ENCODE data around the gene MTERF1. TPM values are rescaled to one million over a fixed set of nuclear protein-coding genes. Genes with fewer than 3 reads are reported as not detected.
A peak's percentile ranks its signal among the peaks of the same experiment; 100 is the strongest.
"Not testable (repeated sequence)": the region's sequence is repeated elsewhere in the genome, so short reads cannot be mapped to it uniquely, and the experiment has no call there.

The MTERF1 gene
- polyA plus RNA-seq, 1 donor (not counting 4 experiments of a cell fraction or from before 2014, with no cell fraction given), result 18.9 TPM

DNA sequence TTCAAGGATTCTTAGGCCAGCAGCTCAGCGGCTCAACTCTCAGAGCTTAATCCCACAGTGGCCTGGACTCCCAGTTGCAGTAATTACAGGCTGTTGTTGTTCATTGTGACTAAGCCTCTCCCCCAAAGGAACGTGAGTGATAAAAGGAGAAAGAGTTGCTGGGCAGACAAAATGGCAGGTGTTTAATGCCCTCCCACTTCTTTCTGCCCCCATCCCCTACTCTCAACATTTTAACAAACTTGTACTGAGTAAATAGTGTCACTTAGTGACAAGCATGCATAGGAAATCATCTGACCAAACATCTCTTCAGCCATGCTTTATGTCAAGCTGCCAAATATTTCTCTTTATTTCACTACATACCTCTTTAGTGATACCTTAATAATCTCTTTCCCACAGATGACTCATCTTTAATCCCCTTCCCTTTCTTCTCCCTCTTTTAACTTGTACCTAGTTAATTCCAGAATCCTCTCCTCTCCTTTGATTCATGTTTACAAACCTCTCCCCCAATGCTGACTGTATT lies 12.4 kb upstream of the MTERF1 start:
- Histone ChIP-seq H2AFZ (ENCODE audit: control insufficient read depth, low read length) (peak overlapping the region; percentile 44), H3K27me3 (ENCODE audit: control insufficient read depth, extremely low read depth, insufficient read depth, low read length) (no peaks in the 10 kb centered on the region), H3K9me3 (ENCODE audit: control insufficient read depth, low read depth, low read length) (no peaks in the 10 kb centered on the region), H3K36me3 (ENCODE audit: control insufficient read depth in 2 of 2, extremely low read depth in 1 of 2, insufficient read depth in 2 of 2, low read length in 2 of 2) (no peaks in the 10 kb centered on the region), H3K4me1 (ENCODE audit: control insufficient read depth, extremely low read depth, insufficient read depth, low read length) (peaks cover 14% of the 10 kb centered on the region), H4K20me1 (ENCODE audit: control insufficient read depth, extremely low read depth, insufficient read depth, low read length) (no peaks in the 10 kb centered on the region), H3K27ac (ENCODE audit: control insufficient read depth, insufficient read depth, low read length) (peak overlapping the region; percentile 18), H3K9me1 (ENCODE audit: control insufficient read depth, extremely low read depth, insufficient read depth, low read length) (no peaks in the 10 kb centered on the region), H3K4me2 (ENCODE audit: control insufficient read depth, extremely low read depth, insufficient read depth, low read depth, low read length) (peak overlapping the region; percentile 8), H3K79me2 (ENCODE audit: control insufficient read depth, insufficient read depth, low read length) (no peaks in the 10 kb centered on the region), H3K4me3 (ENCODE audit: control insufficient read depth in 2 of 3, extremely low read depth in 1 of 3, insufficient read depth in 2 of 3, low read depth in 1 of 3, low read length in 3 of 3) (no peak overlapping the region), H3K9ac (ENCODE audit: control insufficient read depth, extremely low read depth, insufficient read depth, low read length) (no peak overlapping the region)
- FAIRE-seq (peak; percentile 72), DNase-seq (ENCODE audit: low read depth, low spot score) (no peak)
- TF ChIP-seq, protein P1, sequence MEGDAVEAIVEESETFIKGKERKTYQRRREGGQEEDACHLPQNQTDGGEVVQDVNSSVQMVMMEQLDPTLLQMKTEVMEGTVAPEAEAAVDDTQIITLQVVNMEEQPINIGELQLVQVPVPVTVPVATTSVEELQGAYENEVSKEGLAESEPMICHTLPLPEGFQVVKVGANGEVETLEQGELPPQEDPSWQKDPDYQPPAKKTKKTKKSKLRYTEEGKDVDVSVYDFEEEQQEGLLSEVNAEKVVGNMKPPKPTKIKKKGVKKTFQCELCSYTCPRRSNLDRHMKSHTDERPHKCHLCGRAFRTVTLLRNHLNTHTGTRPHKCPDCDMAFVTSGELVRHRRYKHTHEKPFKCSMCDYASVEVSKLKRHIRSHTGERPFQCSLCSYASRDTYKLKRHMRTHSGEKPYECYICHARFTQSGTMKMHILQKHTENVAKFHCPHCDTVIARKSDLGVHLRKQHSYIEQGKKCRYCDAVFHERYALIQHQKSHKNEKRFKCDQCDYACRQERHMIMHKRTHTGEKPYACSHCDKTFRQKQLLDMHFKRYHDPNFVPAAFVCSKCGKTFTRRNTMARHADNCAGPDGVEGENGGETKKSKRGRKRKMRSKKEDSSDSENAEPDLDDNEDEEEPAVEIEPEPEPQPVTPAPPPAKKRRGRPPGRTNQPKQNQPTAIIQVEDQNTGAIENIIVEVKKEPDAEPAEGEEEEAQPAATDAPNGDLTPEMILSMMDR (optimal IDR thresholded peaks at IDR 0.05 in 1 of 3, IDR thresholded peaks at IDR 0.05 in 1 of 3, conservative IDR thresholded peaks at IDR 0.05 in 1 of 3; ENCODE audit: extremely low read depth in 1 of 3, insufficient read depth in 2 of 3, low read length in 3 of 3), result no peak
- TF ChIP-seq EZH2 (IDR thresholded peaks at IDR 0.05; ENCODE audit: low read length), result no peak
- dilution Hi-C loops (cut with MboI; ENCODE audit: extremely low pct_ligation_motif_present, low sequenced_read_pairs), result no loop called here

DNA sequence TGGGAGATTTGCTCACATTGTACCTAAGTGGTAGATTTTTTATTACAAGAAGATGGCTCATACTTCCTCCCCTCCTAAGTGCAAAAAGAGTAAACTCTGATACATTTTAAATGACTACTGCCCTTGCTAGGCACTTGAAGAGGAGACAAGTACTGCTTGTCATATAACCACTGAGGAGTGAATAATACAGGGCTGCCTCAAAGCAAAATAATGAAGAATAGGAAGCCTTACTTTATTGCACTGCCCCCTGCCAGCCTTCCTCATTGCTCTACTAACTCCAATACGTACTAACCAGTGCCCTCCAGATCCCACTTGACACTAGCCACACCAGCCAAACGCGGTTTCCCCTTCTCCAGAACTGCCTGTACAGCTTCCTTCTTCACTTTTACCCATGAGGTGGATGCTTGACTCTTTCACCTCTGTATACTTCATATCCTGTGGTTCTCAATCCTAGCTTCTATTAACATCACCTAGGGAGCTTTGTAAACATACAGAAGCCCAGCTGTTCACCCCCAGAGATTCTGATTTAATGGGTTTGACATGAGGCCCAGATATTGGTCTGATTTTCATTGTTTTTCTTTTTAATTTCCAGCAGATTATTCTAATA lies 11.7 kb upstream of the MTERF1 start:
- Histone ChIP-seq H3K9me3 (ENCODE audit: control insufficient read depth, low read depth, low read length) (no peaks in the 10 kb centered on the region), H4K20me1 (ENCODE audit: control insufficient read depth, extremely low read depth, insufficient read depth, low read length) (no peaks in the 10 kb centered on the region), H3K9me1 (ENCODE audit: control insufficient read depth, extremely low read depth, insufficient read depth, low read length) (no peaks in the 10 kb centered on the region), H3K79me2 (ENCODE audit: control insufficient read depth, insufficient read depth, low read length) (no peaks in the 10 kb centered on the region), H3K36me3 (ENCODE audit: control insufficient read depth in 2 of 2, extremely low read depth in 1 of 2, insufficient read depth in 2 of 2, low read length in 2 of 2) (no peaks in the 10 kb centered on the region), H3K4me3 (ENCODE audit: control insufficient read depth in 2 of 3, extremely low read depth in 1 of 3, insufficient read depth in 2 of 3, low read depth in 1 of 3, low read length in 3 of 3) (no peak overlapping the region), H3K9ac (ENCODE audit: control insufficient read depth, extremely low read depth, insufficient read depth, low read length) (no peak overlapping the region), H3K27ac (ENCODE audit: control insufficient read depth, insufficient read depth, low read length) (peak overlapping the region; percentile 18), H2AFZ (ENCODE audit: control insufficient read depth, low read length) (no peak overlapping the region), H3K4me1 (ENCODE audit: control insufficient read depth, extremely low read depth, insufficient read depth, low read length) (peaks cover 14% of the 10 kb centered on the region), H3K4me2 (ENCODE audit: control insufficient read depth, extremely low read depth, insufficient read depth, low read depth, low read length) (no peak overlapping the region), H3K27me3 (ENCODE audit: control insufficient read depth, extremely low read depth, insufficient read depth, low read length) (no peaks in the 10 kb centered on the region)
- FAIRE-seq (no peak), DNase-seq (ENCODE audit: low read depth, low spot score) (no peak)
- dilution Hi-C loops (cut with MboI; ENCODE audit: extremely low pct_ligation_motif_present, low sequenced_read_pairs), result no loop called here
- TF ChIP-seq, protein P1 (optimal IDR thresholded peaks at IDR 0.05 in 1 of 3, IDR thresholded peaks at IDR 0.05 in 1 of 3, conservative IDR thresholded peaks at IDR 0.05 in 1 of 3; ENCODE audit: extremely low read depth in 1 of 3, insufficient read depth in 2 of 3, low read length in 3 of 3), result no peak

DNA sequence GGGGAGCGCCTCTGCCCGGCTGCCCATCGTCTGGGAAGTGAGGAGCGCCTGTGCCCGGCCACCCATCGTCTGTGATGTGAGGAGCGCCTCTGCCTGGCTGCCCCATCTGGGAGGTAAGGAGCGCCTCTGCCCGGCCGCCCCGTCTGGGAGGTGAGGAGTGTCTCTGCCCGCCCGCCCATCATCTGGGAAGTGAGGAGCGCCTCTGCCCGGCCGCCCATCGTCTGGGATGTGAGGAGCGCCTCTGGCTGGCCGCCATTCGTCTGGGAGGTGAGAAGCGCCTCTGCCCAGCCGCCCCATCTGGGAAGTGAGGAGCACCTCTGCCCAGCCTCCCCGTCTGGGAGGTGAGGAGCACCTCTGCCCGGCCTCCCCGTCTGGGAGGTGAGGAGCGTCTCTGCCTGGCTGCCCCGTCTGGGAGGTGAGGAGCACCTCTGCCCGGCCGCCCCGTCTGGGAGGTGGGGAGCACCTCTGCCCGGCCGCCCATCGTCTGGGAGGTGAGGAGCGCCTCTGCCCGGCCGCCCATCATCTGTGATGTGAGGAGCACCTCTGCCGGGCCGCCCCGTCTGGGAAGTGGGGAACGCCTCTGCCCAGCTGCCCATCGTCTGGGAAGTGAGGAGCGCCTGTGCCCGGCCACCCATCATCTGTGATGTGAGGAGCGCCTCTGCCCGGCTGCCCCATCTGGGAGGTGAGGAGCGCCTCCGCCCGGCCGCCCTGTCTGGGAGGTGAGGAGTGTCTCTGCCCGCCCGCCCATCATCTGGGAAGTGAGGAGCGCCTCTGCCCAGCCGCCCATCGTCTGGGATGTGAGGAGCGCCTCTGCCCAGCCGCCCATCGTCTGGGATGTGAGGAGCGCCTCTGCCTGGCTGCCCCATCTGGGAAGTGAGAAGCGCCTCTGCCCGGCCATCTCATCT lies 8.0 kb upstream of the MTERF1 start:
- H3K27me3 ChIP-seq (ENCODE audit: control insufficient read depth, extremely low read depth, insufficient read depth, low read length); FAIRE-seq; dilution Hi-C loops (cut with MboI; ENCODE audit: extremely low pct_ligation_motif_present, low sequenced_read_pairs): not testable (repeated sequence)

More for the DNA sequence above, 8.0 kb upstream of the MTERF1 start:
- H2AFZ ChIP-seq (ENCODE audit: control insufficient read depth, low read length); H3K9me1 ChIP-seq (ENCODE audit: control insufficient read depth, extremely low read depth, insufficient read depth, low read length); H3K27ac ChIP-seq (ENCODE audit: control insufficient read depth, insufficient read depth, low read length); H3K4me3 ChIP-seq (ENCODE audit: control insufficient read depth in 2 of 3, extremely low read depth in 1 of 3, insufficient read depth in 2 of 3, low read depth in 1 of 3, low read length in 3 of 3); H4K20me1 ChIP-seq (ENCODE audit: control insufficient read depth, extremely low read depth, insufficient read depth, low read length); H3K36me3 ChIP-seq (ENCODE audit: control insufficient read depth in 2 of 2, extremely low read depth in 1 of 2, insufficient read depth in 2 of 2, low read length in 2 of 2); DNase-seq (ENCODE audit: low read depth, low spot score); H3K9me3 ChIP-seq (ENCODE audit: control insufficient read depth, low read depth, low read length); H3K79me2 ChIP-seq (ENCODE audit: control insufficient read depth, insufficient read depth, low read length); H3K4me2 ChIP-seq (ENCODE audit: control insufficient read depth, extremely low read depth, insufficient read depth, low read depth, low read length); H3K9ac ChIP-seq (ENCODE audit: control insufficient read depth, extremely low read depth, insufficient read depth, low read length): not testable (repeated sequence)
- peaks cover 13% of the 10 kb centered on the region for H3K4me1 ChIP-seq (ENCODE audit: control insufficient read depth, extremely low read depth, insufficient read depth, low read length)
